Activated naive CD8-positive, alpha-beta T cell treated with anti-CD3 and anti-CD28 coated beads, Interleukin-2, amount 50 U/mL, for 16 hours (primary cell): Measurements from ENCODE around the gene CDS2.

Experiments
- DNase-seq: peaks from one replicate; pipeline ENCODE4 v3.0.0-alpha.2; 2020; ENCODE audit warnings: low read depth, low spot score

The CDS2 gene

DNA sequence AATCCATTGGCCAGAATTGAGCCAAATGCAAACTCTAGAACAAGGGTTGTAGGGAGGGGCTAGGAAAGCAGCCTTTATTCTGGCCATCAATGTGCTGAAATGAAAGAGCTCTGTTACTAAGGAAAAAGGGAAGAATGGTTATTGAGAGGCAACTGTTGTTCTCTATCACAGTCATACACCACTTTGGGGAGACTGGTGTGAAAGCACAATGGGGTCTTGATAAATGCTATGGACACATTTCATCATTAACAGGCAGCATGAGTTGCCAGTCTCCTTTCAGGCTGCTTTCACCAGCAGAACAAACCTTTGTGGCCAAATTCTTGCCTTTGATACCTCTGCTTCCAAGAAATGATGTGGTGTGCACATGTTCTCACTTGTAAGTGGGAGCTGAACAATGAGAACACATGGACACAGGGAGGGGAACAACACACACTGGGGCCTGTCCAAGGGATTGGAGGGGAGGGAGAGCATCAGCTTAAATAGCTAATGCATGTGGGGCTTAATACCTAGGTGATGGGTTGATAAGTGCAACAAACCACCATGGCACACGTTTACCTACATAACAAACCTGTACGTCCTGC lies 86.2 kb downstream of the CDS2 start:
- no peak for DNase-seq

DNA sequence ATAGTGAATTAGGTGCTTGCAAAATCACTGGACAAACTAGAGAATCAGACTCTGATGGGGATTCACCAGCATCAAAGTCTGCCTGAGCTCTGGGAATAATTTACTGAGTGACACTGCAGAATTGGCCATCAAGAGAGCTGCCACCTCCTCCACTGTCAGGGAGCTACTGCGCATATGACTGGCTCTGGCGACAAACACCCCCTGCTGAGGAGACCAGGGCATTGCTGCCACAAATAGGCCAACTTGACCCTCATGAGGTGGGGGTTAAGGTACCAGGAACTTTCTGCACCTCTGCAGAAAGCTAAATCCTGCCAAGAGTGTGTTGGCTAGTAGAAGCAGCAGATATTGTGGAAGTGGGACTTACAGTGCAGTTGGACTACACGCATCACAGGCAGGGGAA lies 88.0 kb downstream of the CDS2 start:
- DNase-seq = no peak

DNA sequence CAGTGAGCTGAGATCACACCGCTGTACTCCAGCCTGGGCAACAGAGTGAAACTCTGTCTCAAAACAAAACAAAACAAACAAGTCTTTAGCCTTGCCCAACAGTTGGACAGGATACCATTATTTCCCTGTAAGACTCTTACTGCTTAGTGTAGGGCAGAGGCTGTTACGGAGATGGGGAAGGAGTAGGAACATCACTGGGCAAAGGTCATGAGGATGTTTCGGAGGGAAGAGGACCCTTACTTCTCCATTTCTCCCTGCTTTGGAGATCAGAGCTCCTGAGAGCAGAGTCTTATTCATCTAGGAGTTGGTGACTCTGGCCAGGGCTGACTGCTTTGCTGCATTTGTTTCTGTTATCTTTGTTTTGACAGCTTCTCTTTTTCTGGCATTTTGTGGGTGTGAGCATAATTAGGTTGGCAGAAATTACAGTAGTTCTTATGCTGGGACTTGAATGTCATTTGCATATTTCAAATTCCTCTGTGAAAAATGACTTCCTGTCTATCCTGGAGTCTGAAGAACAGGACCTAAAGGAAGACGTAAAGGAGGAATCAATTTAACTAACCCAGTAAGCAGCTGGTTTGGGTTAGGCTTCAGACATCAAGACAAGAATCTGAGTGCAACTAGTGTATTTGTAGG lies 89.0 kb downstream of the CDS2 start:
- DNase-seq = no peak

DNA sequence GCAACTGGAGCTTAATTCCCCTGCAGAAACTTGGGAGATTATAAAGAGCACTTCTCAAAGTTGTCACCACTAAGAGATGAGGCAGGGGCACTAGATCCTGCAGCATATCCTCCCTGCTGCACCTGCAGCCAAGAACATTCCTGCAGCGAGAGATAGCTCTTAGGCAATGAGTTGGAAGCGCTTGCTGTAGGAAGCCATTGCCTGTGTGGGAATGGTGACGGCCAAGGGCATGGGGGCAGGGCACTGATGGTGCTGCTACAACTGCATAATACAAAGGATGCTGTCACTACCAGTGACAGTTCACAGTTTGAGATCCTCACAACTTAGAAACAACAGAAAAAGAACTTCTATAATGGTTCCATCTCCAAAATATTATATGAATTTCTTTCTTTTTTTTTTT lies 89.9 kb downstream of the CDS2 start:
- no peak for DNase-seq

DNA sequence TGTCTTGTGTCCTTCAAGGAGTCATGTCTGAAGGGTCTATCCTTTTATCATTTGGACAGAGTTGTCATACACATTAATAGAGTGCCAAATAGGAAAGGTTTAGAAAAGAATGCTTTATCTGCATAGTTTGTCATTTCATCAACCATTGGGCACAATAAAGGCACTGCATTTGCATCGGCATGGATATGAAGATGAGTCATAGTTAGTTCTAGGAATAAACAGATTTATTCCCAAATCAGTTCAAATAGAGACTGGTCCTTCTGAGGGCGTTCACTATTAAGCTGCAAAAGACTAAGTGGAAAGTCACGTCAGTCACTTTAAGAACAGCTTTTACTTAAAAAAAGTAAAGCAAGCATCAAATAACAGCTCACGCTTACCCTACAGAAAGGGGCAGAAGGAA lies 90.8 kb downstream of the CDS2 start:
- DNase-seq = no peak

DNA sequence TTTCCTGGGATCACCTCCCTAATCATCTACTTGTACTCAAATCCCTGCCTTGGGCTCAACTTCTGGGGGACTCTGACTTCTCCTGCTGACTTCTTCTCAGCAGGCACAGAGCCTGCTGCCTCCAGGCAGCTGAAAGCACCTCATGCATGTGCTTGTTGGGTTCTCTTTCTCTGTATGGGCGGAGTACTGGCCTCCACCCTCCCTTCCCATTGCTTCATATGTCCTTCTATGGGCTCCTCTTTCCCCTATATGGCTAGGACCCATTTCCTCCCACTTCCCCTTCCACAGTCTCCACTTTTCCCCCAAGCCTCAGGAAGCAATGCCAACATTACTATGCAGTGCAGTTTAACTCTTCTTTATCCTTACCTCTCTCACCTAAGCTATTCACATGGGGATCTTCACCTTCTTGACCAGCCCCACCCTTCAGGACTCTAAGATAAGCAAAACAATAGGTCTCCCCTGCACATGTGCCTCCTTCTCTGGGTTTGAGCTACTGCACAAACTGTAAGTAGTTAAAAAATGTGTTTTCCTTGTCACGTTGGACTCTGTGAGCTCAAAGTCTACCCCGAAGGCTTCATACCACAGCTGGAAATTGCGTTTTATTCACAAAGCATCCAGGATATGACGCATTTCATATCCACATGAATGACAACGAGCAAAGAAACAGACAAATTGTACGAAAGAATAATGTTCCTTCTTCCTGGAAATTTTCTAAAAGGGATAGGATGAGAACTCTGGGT lies 93.7 kb downstream of the CDS2 start:
- no peak for DNase-seq

DNA sequence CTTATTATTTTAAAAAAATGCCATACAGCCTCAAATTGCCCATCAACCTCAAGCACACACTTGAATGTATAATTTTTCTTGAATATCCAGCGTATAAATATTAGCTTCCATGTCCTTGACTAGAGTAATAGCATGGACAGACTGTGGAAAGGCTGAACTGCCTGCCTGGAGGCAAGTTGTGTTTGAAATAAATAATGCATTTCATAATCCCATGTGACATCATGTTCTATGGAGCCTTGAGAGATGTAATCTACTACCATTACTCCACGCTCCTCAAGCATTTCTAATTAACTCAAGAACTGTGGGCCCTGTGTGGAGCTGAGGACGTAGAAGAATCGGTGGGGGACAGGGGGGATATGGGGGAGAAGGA lies 94.2 kb downstream of the CDS2 start:
- DNase-seq = no peak

DNA sequence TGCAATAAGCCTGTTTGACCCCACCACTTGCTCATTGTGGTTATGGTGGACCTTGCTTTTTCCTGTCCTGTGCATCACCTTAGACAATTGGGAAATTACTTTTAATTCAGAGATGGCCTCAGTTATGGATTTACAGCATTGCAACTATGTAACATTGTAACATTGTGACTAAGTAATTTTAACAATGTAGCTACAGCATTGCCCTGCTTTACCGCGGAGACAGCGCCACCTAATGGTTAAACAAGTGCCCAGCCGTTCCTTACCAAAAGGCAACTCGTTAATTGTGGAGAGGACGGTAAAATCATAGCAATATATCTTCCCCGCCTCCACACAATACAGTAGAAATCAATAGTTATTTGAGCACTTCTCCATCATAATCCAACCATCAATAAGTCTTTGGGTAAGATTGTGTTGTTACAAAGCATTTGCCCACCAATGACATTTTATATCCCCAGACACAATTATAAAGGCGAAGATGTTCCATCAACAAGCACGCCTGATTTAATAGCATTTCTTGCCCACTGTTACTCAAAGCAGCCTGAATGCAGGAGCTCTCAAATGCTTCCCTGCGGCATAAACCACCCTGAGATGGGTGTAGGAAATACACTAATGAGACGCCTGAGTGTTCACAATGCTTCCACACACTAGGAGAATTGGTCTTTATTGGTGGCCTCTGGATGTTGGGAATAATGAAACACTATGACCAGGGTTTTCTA lies 96.3 kb downstream of the CDS2 start:
- peak; percentile 9 for DNase-seq

DNA sequence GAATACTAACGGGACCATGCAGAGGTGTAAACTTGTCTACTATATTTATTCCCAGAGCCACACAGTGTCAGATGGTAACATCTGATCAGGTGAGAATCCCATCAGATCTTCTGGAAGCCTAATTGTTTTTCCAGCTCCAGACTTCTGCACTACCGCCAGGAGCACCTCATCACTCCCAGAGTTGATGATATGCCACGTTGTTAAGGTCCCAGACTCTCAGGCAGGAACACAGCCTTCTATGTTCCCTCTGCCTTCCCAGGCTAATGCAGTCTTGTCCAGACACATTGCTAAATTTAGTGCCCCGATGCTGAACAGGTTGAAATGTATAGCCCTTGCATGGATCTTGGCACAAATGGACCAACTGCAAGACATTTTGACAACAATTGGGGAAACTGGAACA lies 103.7 kb downstream of the CDS2 start:
- no peak for DNase-seq

DNA sequence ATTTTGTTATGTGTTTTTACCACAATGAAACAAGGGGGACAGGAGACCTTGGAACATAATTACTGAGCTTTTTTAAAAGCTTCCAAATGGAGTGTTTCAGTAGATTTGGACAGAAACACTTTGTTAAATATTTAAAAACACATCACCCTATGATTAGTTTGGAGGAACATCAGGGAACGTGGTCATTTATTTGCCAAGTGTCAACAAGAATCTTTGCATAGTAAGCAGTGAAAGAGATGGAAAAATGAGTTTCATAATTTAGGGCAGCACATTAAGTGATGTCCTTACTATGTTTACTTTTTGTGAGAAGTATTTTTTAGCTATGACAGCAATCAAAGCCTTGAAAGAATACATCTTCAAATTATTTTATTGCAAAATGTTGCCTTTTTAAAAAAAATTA lies 107.3 kb downstream of the CDS2 start:
- no peak for DNase-seq

DNA sequence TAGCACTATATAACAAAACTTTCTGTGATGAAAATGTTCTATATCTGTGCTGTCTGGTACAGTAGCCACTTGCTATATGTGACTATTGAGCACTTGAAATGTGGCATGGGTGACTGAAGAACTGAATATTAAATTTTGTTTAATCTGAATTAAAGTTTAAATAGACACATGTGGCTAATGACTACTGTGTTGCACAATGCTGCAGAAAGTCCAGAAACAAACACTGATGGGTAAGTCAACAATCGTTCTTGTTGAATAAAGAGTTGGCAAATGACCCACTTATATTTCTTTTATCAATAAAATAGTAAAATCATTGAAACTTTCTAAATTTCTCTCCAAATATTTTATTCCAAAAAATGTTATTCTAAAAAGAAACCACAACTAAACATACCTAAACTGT lies 108.2 kb downstream of the CDS2 start:
- DNase-seq = no peak
